Keratinocyte (primary cell): ENCODE results near the gene CCR9.

ENCODE experiments used
- EZH2 ChIP-seq: IDR thresholded peaks from one replicate; pipeline ENCODE4 v1.6.1; 2012; ENCODE audit warnings: inconsistent platforms, mild to moderate bottlenecking, low read length, moderate library complexity
- TF ChIP-seq, protein P1 (sequence below), 3 experiments: IDR thresholded peaks in 1 of 3; conservative IDR thresholded peaks in 1 of 3; optimal IDR thresholded peaks in 1 of 3; 2 replicates in 2 of 3; 3 replicates in 1 of 3; pipeline versions ENCODE3 to v1.5.1; 2011; ENCODE audit warnings: low read length in 3 of 3, mild to moderate bottlenecking in 3 of 3, moderate library complexity in 2 of 3, control low read depth in 1 of 3, inconsistent platforms in 1 of 3; ENCODE audit not compliant: insufficient read depth in 2 of 3; ENCODE audit errors: extremely low read depth in 1 of 3

DNA sequence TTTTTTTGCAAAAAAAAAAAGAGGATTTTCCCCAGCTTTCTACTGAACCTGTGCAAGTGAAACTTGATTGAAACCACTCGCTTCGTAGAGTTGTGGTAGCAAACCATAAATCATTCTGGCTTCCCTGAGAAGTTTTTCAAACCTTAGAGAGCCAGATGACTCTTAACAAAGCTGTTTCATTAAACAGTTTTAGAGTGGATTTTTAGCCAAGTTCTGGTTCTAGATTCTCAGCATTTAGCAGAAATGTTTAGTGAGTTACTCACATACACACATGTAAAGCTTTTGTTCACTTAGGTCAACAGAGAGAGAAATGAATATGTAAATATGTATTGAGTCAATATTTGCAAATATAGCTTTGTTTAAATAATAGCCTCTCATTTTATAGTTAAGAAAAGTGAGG is 18.1 kb upstream of the CCR9 start:
- TF ChIP-seq, protein P1, sequence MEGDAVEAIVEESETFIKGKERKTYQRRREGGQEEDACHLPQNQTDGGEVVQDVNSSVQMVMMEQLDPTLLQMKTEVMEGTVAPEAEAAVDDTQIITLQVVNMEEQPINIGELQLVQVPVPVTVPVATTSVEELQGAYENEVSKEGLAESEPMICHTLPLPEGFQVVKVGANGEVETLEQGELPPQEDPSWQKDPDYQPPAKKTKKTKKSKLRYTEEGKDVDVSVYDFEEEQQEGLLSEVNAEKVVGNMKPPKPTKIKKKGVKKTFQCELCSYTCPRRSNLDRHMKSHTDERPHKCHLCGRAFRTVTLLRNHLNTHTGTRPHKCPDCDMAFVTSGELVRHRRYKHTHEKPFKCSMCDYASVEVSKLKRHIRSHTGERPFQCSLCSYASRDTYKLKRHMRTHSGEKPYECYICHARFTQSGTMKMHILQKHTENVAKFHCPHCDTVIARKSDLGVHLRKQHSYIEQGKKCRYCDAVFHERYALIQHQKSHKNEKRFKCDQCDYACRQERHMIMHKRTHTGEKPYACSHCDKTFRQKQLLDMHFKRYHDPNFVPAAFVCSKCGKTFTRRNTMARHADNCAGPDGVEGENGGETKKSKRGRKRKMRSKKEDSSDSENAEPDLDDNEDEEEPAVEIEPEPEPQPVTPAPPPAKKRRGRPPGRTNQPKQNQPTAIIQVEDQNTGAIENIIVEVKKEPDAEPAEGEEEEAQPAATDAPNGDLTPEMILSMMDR (optimal IDR thresholded peaks at IDR 0.05 in 1 of 3, IDR thresholded peaks at IDR 0.05 in 1 of 3, conservative IDR thresholded peaks at IDR 0.05 in 1 of 3; ENCODE audit: extremely low read depth in 1 of 3, insufficient read depth in 2 of 3, low read length in 3 of 3) = no peak
- TF ChIP-seq EZH2 = no peak
